Kidney (tissue), 14 donors: Measurements from ENCODE around the gene RASEF. TPM values are rescaled to one million over a fixed set of nuclear protein-coding genes. Genes with fewer than 3 reads are reported as not detected.

Source experiments
- DNase-seq, 5 donors: peaks; one replicate each; pipeline ENCODE4 v3.0.0-alpha.2; 2013 to 2020
- FAIRE-seq: peaks from 2 replicates; lab custom pipeline; 2012; peaks lifted over from hg19 to GRCh38; lab: Jason Lieb, UNC
- H3K27ac ChIP-seq, 2 donors: one replicate each; pipeline ENCODE4 v1.7.0; 2013; ENCODE audit warnings: low read depth in 2 of 2, low read length in 2 of 2, inconsistent platforms in 1 of 2
- H3K27me3 ChIP-seq: one replicate; pipeline ENCODE4 v1.7.1; 2013; ENCODE audit warnings: low read length, inconsistent platforms; ENCODE audit not compliant: control insufficient read depth, insufficient read depth
- H3K36me3 ChIP-seq, 3 donors: one replicate each; pipeline versions ENCODE4 v1.7.0 to v1.7.1; 2013; ENCODE audit warnings: low read length in 3 of 3, control low read depth in 1 of 3, inconsistent platforms in 1 of 3; ENCODE audit not compliant: insufficient read depth in 3 of 3, control insufficient read depth in 2 of 3
- H3K4me1 ChIP-seq, 3 donors: one replicate each; pipeline versions ENCODE4 v1.7.0 to v1.7.1; 2013; ENCODE audit warnings: low read length in 3 of 3, inconsistent platforms in 1 of 3, low read depth in 1 of 3; ENCODE audit not compliant: control insufficient read depth in 2 of 3, insufficient read depth in 2 of 3
- H3K4me3 ChIP-seq, 3 donors: one replicate each; pipeline versions ENCODE4 v1.7.0 to v1.8.1; 2013; ENCODE audit warnings: low read length in 3 of 3, control low read depth in 1 of 3, inconsistent platforms in 1 of 3
- H3K9ac ChIP-seq, 3 donors: one replicate each; pipeline versions ENCODE4 v1.7.0 to v1.7.1; 2013; ENCODE audit warnings: low read length in 3 of 3, control low read depth in 1 of 3, inconsistent platforms in 1 of 3
- H3K9me3 ChIP-seq, 3 donors: one replicate each; pipeline versions ENCODE4 v1.7.0 to v1.7.1; 2013; ENCODE audit warnings: low read length in 3 of 3, control low read depth in 1 of 3, inconsistent platforms in 1 of 3; ENCODE audit not compliant: control insufficient read depth in 2 of 3, insufficient read depth in 1 of 3
- CTCF ChIP-seq: IDR thresholded peaks from 3 replicates; pipeline ENCODE4 v1.5.1; 2012; ENCODE audit warnings: mild to moderate bottlenecking, moderate library complexity, borderline replicate concordance; ENCODE audit not compliant: insufficient read depth; ENCODE audit errors: extremely low read depth
- intact Hi-C: fragments of 100-400 bp; cut with DNase I; formaldehyde crosslinking; loops from one replicate; pipeline ENCODE4 v1.11.1; 2022
- polyA plus RNA-seq: library from polyadenylated mRNA; stranded (reverse); fragments of 350-450 nt; fragmentation: Illumina TruSeq; extraction: RNeasy Lipid Tissue Mini Kit (QIAGEN cat#74804); gene quantifications from one replicate; pipeline ENCODE4 v1.2.3, GENCODE V29; 2014; ENCODE audit warnings: low read depth, low replicate concordance; ENCODE audit not compliant: insufficient read depth
- total RNA-seq: library from RNA; stranded (reverse); fragmentation: NEBNext Ultra II Directional; extraction: Animal tissue kit (Norgen Biotek cat#: 25700); gene quantifications from one replicate; pipeline ENCODE4 v1.2.1, GENCODE V29; 2021
- donor health status: control.
- donor health status: control.
- donor health status: control.
- donor health status: control.
- donor health status: control.
- donor health status: DM: yes; HTN: yes; CAD: no.
- donor health status: Normal renal cell carcinoma (clear cell type).

The RASEF gene
- total and polyA plus RNA-seq, 2 donors from 2014 or later, result 2.2 to 11.9 TPM

GRCh38 chr9:83006378-83006777, 56.6 kb downstream of the RASEF start:
- no peaks in the 10 kb centered on the region for H3K4me1 ChIP-seq
- H3K27me3 ChIP-seq, result no peaks in the 10 kb centered on the region
- H3K27ac ChIP-seq, result no peak overlapping the region
- intact Hi-C loops, result no loop called here
- H3K4me3 ChIP-seq, result no peak overlapping the region
- FAIRE-seq, result no peak
- H3K36me3 ChIP-seq, result no peaks in the 10 kb centered on the region
- TF ChIP-seq CTCF, result no peak
- H3K9me3 ChIP-seq, result no peaks in the 10 kb centered on the region
- DNase-seq, result no peak
- H3K9ac ChIP-seq, result no peak overlapping the region

- intact Hi-C loops, result no loop called here
Measured at GRCh38 chr9:83005963-83006362, 57.0 kb downstream of the RASEF start.

DNA sequence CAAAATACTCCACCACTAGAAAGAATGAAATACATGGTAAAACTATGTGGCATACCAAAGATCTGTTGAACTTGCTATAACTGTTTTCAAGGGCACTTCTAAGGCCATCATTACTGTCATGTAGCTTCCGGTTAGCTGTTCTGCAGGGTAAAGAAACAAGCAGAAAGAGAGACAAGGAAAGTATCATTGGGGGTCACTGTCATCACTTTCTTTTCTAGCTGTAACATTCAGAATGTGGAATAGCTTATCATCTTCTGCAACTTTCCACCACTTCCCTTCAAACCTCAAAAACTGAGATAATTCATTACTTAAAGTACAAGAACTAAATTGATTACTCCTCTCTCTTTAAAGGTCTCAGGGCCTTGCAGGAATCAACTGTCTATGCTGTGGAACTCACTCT, 57.6 kb downstream of the RASEF start:
- no peak overlapping the region for H3K9ac ChIP-seq
- FAIRE-seq (no peak), DNase-seq (no peak)
- intact Hi-C loops, result no loop called here
- no peaks in the 10 kb centered on the region for H3K9me3 ChIP-seq
- TF ChIP-seq CTCF, result no peak
- H3K27me3 ChIP-seq, result no peaks in the 10 kb centered on the region
- H3K36me3 ChIP-seq, result no peaks in the 10 kb centered on the region
- H3K4me3 ChIP-seq, result no peak overlapping the region
- H3K4me1 ChIP-seq, result no peaks in the 10 kb centered on the region
- no peak overlapping the region for H3K27ac ChIP-seq

More at GRCh38 chr9:83005963-83006362, 57.0 kb downstream of the RASEF start:
- Histone ChIP-seq H3K4me3 (no peak overlapping the region), H3K27ac (no peak overlapping the region), H3K27me3 (no peaks in the 10 kb centered on the region), H3K9me3 (no peaks in the 10 kb centered on the region), H3K4me1 (no peaks in the 10 kb centered on the region), H3K9ac (no peak overlapping the region), H3K36me3 (no peaks in the 10 kb centered on the region)
- no peak for TF ChIP-seq CTCF
- no peak for DNase-seq
- FAIRE-seq, result no peak

DNA sequence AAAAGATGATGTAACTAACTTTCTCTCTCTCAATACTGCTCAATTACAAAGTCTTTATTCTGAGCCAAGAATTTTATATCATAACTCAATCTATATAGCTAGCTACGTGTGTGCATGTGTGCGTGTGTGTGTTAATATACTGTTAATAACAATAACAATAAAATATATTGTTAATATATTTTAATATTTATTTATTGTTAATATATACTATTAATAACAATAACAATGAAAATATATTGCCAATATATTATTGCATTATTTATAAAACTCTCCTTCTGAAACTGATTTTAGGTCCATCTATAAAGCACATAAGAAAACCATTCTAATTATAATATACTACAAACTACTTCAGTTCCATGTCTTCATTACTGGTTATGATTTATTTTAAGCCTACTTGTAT, 60.6 kb downstream of the RASEF start:
- no peaks in the 10 kb centered on the region for H3K9me3 ChIP-seq
- no peak overlapping the region for H3K9ac ChIP-seq
- H3K4me1 ChIP-seq, result no peaks in the 10 kb centered on the region
- intact Hi-C loops, result no loop called here
- peaks cover 0 to 4% (median 0%) of the 10 kb centered on the region in 3 donors for H3K36me3 ChIP-seq
- peak; percentile 47 for FAIRE-seq
- no peak overlapping the region for H3K4me3 ChIP-seq
- no peak for DNase-seq
- H3K27ac ChIP-seq, result no peak overlapping the region
- TF ChIP-seq CTCF, result no peak
- no peaks in the 10 kb centered on the region for H3K27me3 ChIP-seq
